Measurements from ENCODE around the gene RDH11.

The RDH11 gene

GRCh38 chr14:67650694-67651093 is 44.9 kb downstream of the RDH11 start:
- no peak overlapping the region for H3K4me3 Mint-ChIP-seq
- no peaks in the 10 kb centered on the region for H3K27me3 Mint-ChIP-seq
- peaks cover 91% of the 10 kb centered on the region for H3K36me3 Mint-ChIP-seq (ENCODE audit: low read depth)
- H3K4me1 Mint-ChIP-seq (ENCODE audit: low read depth) = no peaks in the 10 kb centered on the region
- intact Hi-C loops (cut with micrococcal nuclease) = no loop called here
- no peaks in the 10 kb centered on the region for H3K9me3 Mint-ChIP-seq
- no peak overlapping the region for H3K27ac Mint-ChIP-seq

DNA sequence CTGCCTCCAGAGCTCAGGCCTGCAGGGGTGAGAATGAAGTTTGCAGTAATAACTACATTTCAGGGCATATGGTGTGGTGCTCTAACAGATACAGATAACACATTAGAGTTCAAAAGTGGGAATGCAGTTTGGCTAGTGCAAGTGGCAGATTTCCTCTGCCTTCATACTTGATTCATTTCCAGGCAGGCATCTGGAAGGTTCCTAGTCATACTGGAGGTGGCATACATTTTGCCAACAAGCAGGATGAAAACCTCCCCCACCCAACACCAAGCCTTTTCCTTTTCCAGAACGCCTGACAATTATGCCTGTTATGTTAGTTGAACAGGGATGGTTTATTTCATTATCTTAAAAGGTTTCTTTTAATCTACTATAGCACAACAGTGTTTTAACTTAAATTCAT is 45.4 kb downstream of the RDH11 start:
- no peaks in the 10 kb centered on the region for H3K27me3 Mint-ChIP-seq
- peaks cover 91% of the 10 kb centered on the region for H3K36me3 Mint-ChIP-seq (ENCODE audit: low read depth)
- intact Hi-C loops (cut with micrococcal nuclease) = no loop called here
- H3K9me3 Mint-ChIP-seq = no peaks in the 10 kb centered on the region
- no peaks in the 10 kb centered on the region for H3K4me1 Mint-ChIP-seq (ENCODE audit: low read depth)
- no peak overlapping the region for H3K27ac Mint-ChIP-seq
- H3K4me3 Mint-ChIP-seq = no peak overlapping the region

GRCh38 chr14:67646131-67646530 is 49.4 kb downstream of the RDH11 start:
- H3K27ac Mint-ChIP-seq = no peak overlapping the region
- intact Hi-C loops (cut with micrococcal nuclease) = no loop called here
- no peaks in the 10 kb centered on the region for H3K9me3 Mint-ChIP-seq
- no peaks in the 10 kb centered on the region for H3K4me1 Mint-ChIP-seq (ENCODE audit: low read depth)
- peaks cover 60% of the 10 kb centered on the region for H3K36me3 Mint-ChIP-seq (ENCODE audit: low read depth)
- H3K4me3 Mint-ChIP-seq = no peak overlapping the region
- H3K27me3 Mint-ChIP-seq = no peaks in the 10 kb centered on the region

- Mint-ChIP-seq H3K9me3 (no peaks in the 10 kb centered on the region), H3K27ac (no peak overlapping the region), H3K27me3 (no peaks in the 10 kb centered on the region), H3K36me3 (ENCODE audit: low read depth) (peaks cover 56% of the 10 kb centered on the region), H3K4me1 (ENCODE audit: low read depth) (no peaks in the 10 kb centered on the region), H3K4me3 (no peak overlapping the region)
- intact Hi-C loops (cut with micrococcal nuclease) = no loop called here
Measured at GRCh38 chr14:67645414-67645813, 50.1 kb downstream of the RDH11 start.

- Mint-ChIP-seq H3K36me3 (ENCODE audit: low read depth) (peaks cover 48% of the 10 kb centered on the region), H3K4me1 (ENCODE audit: low read depth) (no peaks in the 10 kb centered on the region), H3K9me3 (no peaks in the 10 kb centered on the region), H3K27ac (no peak overlapping the region), H3K4me3 (no peak overlapping the region), H3K27me3 (no peaks in the 10 kb centered on the region)
- intact Hi-C loops (cut with micrococcal nuclease) = no loop called here
Measured at GRCh38 chr14:67644428-67644827, 51.1 kb downstream of the RDH11 start.

DNA sequence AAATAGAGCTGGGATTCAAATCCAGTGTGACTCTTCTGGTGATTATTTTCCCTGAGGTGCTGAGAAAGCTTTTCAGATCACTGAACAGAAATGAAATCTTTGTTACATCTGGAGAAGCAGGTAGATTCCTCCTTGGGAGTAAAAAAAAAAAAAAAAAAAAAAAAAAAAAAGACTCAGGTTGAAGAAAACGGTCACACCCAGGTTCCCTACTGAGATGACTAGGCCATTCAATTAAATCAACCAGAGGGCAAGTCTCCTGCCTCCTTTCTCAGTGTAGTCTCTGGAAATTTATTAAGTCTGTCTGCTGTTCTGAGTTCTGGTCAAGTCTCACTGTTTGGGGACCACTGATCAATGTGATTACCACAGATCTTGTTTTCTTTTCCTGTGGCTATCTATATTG is 51.9 kb downstream of the RDH11 start:
- no peaks in the 10 kb centered on the region for H3K9me3 Mint-ChIP-seq
- H3K27ac Mint-ChIP-seq = no peak overlapping the region
- H3K27me3 Mint-ChIP-seq = no peaks in the 10 kb centered on the region
- intact Hi-C loops (cut with micrococcal nuclease) = no loop called here
- peaks cover 42% of the 10 kb centered on the region for H3K36me3 Mint-ChIP-seq (ENCODE audit: low read depth)
- no peaks in the 10 kb centered on the region for H3K4me1 Mint-ChIP-seq (ENCODE audit: low read depth)
- H3K4me3 Mint-ChIP-seq = no peak overlapping the region

DNA sequence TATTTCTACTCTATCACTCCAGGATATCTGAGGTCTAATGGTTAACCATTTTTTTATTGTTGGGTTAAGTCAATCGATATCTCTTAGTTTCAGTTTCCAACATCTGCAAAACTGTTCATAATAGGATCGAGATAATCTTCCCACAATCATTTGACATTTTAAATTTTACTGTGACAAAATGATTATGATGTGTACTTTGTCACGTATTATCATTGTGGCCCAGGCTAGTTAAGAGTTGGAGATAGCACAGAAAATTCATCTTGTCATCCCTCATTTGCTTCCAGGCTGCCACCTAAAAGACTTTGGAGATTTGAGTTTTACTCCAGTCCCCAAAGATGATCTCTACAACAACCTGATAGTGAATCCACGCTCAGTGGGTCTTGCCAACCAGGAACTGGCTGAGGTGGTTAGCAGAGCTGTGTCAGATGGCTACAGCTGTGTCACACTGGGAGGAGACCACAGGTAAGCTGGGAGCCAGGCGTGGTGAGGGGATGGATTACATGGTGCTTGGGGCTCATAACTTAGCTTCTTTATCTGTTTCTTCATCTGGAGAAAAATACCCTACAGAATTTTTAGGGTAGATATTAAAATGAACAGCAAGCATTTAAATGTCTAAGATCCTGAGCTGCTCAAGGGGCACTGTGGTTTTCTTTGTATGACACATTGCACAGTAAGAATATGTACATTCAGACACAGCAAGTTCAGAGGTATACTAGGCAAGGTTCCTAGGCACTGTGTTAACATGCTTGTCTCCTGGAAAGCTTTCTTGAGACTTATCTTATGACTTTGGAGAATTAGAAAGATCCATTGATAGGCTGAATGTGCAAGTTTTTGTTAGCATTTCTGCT is 53.4 kb downstream of the RDH11 start:
- intact Hi-C loops (cut with micrococcal nuclease) = no loop called here
- no peaks in the 10 kb centered on the region for H3K4me1 Mint-ChIP-seq (ENCODE audit: low read depth)
- no peaks in the 10 kb centered on the region for H3K27me3 Mint-ChIP-seq
- no peak overlapping the region for H3K4me3 Mint-ChIP-seq
- peaks cover 31% of the 10 kb centered on the region for H3K36me3 Mint-ChIP-seq (ENCODE audit: low read depth)
- H3K27ac Mint-ChIP-seq = no peak overlapping the region
- no peaks in the 10 kb centered on the region for H3K9me3 Mint-ChIP-seq

GRCh38 chr14:67641480-67641879 is 54.1 kb downstream of the RDH11 start:
- H3K4me3 Mint-ChIP-seq = no peak overlapping the region

GRCh38 chr14:67638642-67639041 is 56.9 kb downstream of the RDH11 start:
- Mint-ChIP-seq H3K27ac (no peak overlapping the region), H3K4me1 (ENCODE audit: low read depth) (no peaks in the 10 kb centered on the region), H3K36me3 (ENCODE audit: low read depth) (peaks cover 18% of the 10 kb centered on the region), H3K27me3 (no peaks in the 10 kb centered on the region), H3K4me3 (no peak overlapping the region), H3K9me3 (no peaks in the 10 kb centered on the region)
- intact Hi-C loops (cut with micrococcal nuclease) = no loop called here

More at GRCh38 chr14:67641480-67641879, 54.1 kb downstream of the RDH11 start:
- intact Hi-C loops (cut with micrococcal nuclease) = no loop called here
- Mint-ChIP-seq H3K36me3 (ENCODE audit: low read depth) (peaks cover 24% of the 10 kb centered on the region), H3K27me3 (no peaks in the 10 kb centered on the region), H3K4me1 (ENCODE audit: low read depth) (no peaks in the 10 kb centered on the region), H3K9me3 (no peaks in the 10 kb centered on the region), H3K27ac (no peak overlapping the region)

DNA sequence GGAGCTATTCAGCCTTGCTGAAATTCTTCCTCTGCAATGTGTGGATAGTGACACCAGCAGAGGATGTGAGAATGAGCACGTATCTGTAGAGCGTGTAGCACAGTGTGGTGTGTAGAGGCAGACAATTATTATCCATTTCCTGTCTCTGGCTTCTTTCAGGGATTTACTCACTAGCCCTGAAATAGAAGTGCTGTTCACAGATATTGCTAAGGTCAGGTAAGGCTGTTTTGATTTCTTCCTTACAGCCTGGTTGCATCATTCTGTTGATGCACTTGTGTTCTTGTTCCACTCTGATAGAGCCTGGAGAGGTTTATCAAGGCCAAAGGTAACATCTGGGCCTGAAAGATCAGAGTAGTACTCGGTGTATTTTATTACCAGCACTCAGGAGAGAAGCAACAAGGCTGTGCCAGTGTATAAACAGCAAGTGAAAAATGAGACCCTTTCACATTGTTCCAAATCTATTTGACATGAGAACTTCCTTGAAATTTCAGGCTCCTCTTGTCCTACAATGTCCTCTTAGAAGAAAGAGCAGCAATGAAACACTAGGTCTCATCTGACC is 59.1 kb downstream of the RDH11 start:
- intact Hi-C loops (cut with micrococcal nuclease) = no loop called here
- H3K27ac Mint-ChIP-seq = no peak overlapping the region

DNA sequence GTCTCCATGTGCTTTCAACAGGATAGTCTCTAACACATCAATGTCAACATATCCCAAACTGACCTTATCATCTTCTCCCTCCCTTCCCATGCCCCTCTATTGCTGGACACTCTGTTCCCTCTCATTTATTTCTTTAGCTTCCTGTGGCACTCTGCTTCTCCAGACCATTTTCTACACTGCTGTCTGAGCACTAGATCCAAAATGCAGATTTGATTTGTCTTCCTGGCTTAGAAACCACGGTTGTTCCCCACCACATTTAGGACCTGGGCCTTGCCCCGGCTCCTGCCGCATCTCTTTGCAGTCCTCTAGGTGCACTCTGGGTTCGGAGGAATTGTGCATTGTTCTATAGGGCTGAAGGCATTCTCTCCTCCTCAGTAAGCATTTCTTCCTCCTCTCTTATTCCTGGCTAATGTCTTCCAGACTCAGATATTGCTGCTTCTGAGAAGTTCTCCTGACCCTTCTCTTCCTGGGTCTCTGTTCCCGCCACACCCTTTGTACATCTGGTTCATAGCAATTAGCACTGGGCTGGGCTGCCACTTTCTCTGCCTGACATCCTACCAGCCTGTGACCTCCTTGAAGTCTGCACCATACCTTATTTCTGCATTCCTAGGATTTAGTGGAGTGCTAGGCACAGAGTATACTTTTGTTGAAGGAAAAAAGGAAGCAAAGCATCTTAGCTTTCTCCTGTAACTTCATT is 62.0 kb downstream of the RDH11 start:
- Mint-ChIP-seq H3K36me3 (ENCODE audit: low read depth) (peaks cover 6% of the 10 kb centered on the region), H3K4me1 (ENCODE audit: low read depth) (no peaks in the 10 kb centered on the region), H3K27me3 (no peaks in the 10 kb centered on the region), H3K27ac (no peak overlapping the region), H3K9me3 (no peaks in the 10 kb centered on the region), H3K4me3 (no peak overlapping the region)
- intact Hi-C loops (cut with micrococcal nuclease) = no loop called here

More for the DNA sequence above, 59.1 kb downstream of the RDH11 start:
- H3K36me3 Mint-ChIP-seq (ENCODE audit: low read depth) = peaks cover 11% of the 10 kb centered on the region
- H3K9me3 Mint-ChIP-seq = no peaks in the 10 kb centered on the region
- no peaks in the 10 kb centered on the region for H3K27me3 Mint-ChIP-seq
- no peak overlapping the region for H3K4me3 Mint-ChIP-seq
- H3K4me1 Mint-ChIP-seq (ENCODE audit: low read depth) = no peaks in the 10 kb centered on the region

DNA sequence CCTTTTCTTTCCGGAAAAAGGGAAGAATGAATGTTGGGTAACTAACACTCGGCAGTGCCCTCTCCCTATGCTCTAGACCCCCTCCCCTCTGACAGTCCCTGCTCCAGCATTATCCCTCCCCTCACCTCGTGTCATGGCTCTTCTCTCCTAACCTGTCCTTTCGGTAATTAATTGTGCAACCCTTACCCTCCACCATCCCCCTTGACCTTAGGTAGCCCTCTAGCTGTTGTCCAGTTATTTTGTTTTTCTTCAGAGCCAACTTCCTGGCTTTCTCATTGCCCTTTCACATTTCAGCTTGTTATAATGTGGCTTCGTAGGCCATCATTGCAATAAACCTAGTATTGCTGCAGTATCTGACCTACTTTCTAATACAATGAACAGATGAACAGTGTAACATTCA is 64.6 kb downstream of the RDH11 start:
- H3K4me1 Mint-ChIP-seq (ENCODE audit: low read depth) = no peaks in the 10 kb centered on the region
- H3K27ac Mint-ChIP-seq = no peak overlapping the region
- H3K36me3 Mint-ChIP-seq (ENCODE audit: low read depth) = peaks cover 6% of the 10 kb centered on the region
- no peak overlapping the region for H3K4me3 Mint-ChIP-seq
- no peaks in the 10 kb centered on the region for H3K9me3 Mint-ChIP-seq
- intact Hi-C loops (cut with micrococcal nuclease) = no loop called here
- no peaks in the 10 kb centered on the region for H3K27me3 Mint-ChIP-seq

DNA sequence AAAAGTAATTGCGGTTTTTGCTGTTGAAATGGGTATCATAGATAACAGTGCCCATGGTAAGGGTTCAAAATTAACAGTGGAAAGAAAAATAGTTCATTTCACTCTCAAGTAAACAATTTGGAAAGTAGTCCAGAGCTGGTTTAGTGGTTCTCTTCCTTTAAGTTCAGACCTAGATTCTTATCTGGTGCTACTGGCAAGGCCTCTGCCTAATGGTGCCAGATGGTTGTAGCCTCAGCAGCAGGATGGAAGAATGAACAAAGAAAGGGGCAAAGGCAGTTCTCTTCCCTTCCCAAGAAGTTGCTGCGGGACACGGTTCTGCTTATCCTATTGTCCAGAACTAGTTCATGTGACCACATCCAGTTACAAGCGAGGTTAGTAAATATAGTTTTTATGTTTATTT is 65.4 kb downstream of the RDH11 start:
- H3K4me3 Mint-ChIP-seq = no peak overlapping the region
- no peaks in the 10 kb centered on the region for H3K27me3 Mint-ChIP-seq
- H3K4me1 Mint-ChIP-seq (ENCODE audit: low read depth) = no peaks in the 10 kb centered on the region
- intact Hi-C loops (cut with micrococcal nuclease) = no loop called here
- no peaks in the 10 kb centered on the region for H3K9me3 Mint-ChIP-seq
- H3K36me3 Mint-ChIP-seq (ENCODE audit: low read depth) = no peaks in the 10 kb centered on the region
- H3K27ac Mint-ChIP-seq = no peak overlapping the region

- H3K27me3 Mint-ChIP-seq = peaks cover 3% of the 10 kb centered on the region
- H3K27ac Mint-ChIP-seq = no peak overlapping the region
Measured at GRCh38 chr14:67627519-67627918, 68.0 kb downstream of the RDH11 start.

More at GRCh38 chr14:67627519-67627918, 68.0 kb downstream of the RDH11 start:
- intact Hi-C loops (cut with micrococcal nuclease) = no loop called here
- Mint-ChIP-seq H3K36me3 (ENCODE audit: low read depth) (no peaks in the 10 kb centered on the region), H3K9me3 (no peaks in the 10 kb centered on the region), H3K4me1 (ENCODE audit: low read depth) (peaks cover 3% of the 10 kb centered on the region), H3K4me3 (no peak overlapping the region)
